ENCODE measurements around the gene UXS1.
A peak's percentile ranks its signal among the peaks of the same experiment; 100 is the strongest.

Gene UXS1

GRCh38 chr2:106140113-106140512 is 54.0 kb downstream of the UXS1 start:
- Histone ChIP-seq H3K4me3 (ENCODE audit: low read depth, low read length) (no peak overlapping the region), H4K12ac (ENCODE audit: low read depth, low read length) (no peak overlapping the region), H3K27ac (ENCODE audit: low read depth, low read length) (no peak overlapping the region), H2BK120ac (ENCODE audit: insufficient read depth, low read length, poor library complexity) (no peak overlapping the region), H4K91ac (ENCODE audit: low read depth, low read length) (no peak overlapping the region), H3K9me3 (ENCODE audit: insufficient read depth, low read depth, low read length) (no peaks in the 10 kb centered on the region), H3K36me3 (ENCODE audit: control insufficient read depth in 1 of 2, insufficient read depth in 2 of 2, low read length in 2 of 2) (peaks cover 2 to 9% of the 10 kb centered on the region in 2 experiments), H3K4me2 (ENCODE audit: low read length) (no peak overlapping the region), H3K9ac (ENCODE audit: low read length) (no peak overlapping the region), H3K79me2 (ENCODE audit: control insufficient read depth, insufficient read depth, low read length, poor library complexity) (no peaks in the 10 kb centered on the region), H3K27me3 (ENCODE audit: insufficient read depth, low read length) (no peaks in the 10 kb centered on the region), H2AFZ (ENCODE audit: insufficient read depth, low read length, poor library complexity) (no peak overlapping the region), H2BK5ac (ENCODE audit: low read depth, low read length, poor library complexity) (no peak overlapping the region), H3K18ac (ENCODE audit: low read length) (no peak overlapping the region), H4K8ac (ENCODE audit: low read depth, low read length) (no peak overlapping the region), H3K4me1 (ENCODE audit: control insufficient read depth in 1 of 2, insufficient read depth in 2 of 2, low read length in 2 of 2) (peaks cover 15 to 16% of the 10 kb centered on the region in 2 experiments), H2AK5ac (ENCODE audit: low read length) (no peak overlapping the region), H3K79me1 (ENCODE audit: low read length) (peaks cover 11% of the 10 kb centered on the region), H2BK12ac (ENCODE audit: low read length) (no peak overlapping the region), H3K14ac (ENCODE audit: low read length) (no peak overlapping the region), H3K23ac (ENCODE audit: low read length) (no peak overlapping the region), H3K4ac (ENCODE audit: low read depth, low read length) (no peak overlapping the region)
- no CpG with 5 or more reads among the region's 6 CpGs for WGBS (ENCODE audit: extremely low coverage, insufficient coverage, insufficient read length)
- DNase-seq = no peak

DNA sequence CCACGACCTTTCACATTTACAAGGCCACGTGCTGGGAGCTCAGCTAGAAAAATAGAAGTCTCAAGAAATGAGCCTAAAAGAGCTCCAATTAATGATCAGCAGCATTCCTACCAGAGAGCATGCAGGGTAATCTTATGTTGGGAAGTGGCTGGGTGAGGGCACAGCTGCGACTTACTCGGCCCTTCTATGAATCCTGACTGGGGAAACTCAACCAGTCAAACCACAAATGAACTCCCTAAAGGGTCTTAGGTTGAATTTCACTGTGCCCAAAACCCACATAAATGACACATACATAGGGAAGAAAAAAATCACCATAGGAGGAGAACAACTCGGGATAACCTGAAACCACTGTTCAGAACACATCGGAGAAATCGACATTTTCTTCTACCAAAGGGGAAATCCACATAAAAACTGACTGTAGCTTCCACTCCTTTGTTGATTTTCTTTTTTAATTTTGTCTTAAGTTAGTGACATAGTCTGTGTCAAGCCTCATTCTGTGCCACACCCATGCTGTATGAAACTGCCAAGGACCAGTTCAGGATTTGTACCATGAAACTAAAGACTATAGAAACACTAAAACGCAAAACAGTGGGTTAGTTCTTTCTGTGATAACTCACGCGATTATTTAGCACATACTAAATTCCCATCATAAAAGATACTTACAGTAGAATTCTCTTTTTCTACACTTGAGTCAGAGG is 54.7 kb downstream of the UXS1 start:
- no CpG with 5 or more reads among the region's 10 CpGs for WGBS (ENCODE audit: extremely low coverage, insufficient coverage, insufficient read length)
- H4K91ac ChIP-seq (ENCODE audit: low read depth, low read length) = peak overlapping the region; percentile 26
- H3K4me2 ChIP-seq (ENCODE audit: low read length) = no peak overlapping the region
- H3K27me3 ChIP-seq (ENCODE audit: insufficient read depth, low read length) = no peaks in the 10 kb centered on the region
- H3K9ac ChIP-seq (ENCODE audit: low read length) = no peak overlapping the region
- H3K23ac ChIP-seq (ENCODE audit: low read length) = no peak overlapping the region
- H3K14ac ChIP-seq (ENCODE audit: low read length) = no peak overlapping the region
- H3K9me3 ChIP-seq (ENCODE audit: insufficient read depth, low read depth, low read length) = no peaks in the 10 kb centered on the region
- peak overlapping the region; percentile 59 for H2AK5ac ChIP-seq (ENCODE audit: low read length)
- no peak overlapping the region for H2BK120ac ChIP-seq (ENCODE audit: insufficient read depth, low read length, poor library complexity)
- no peaks in the 10 kb centered on the region for H3K79me2 ChIP-seq (ENCODE audit: control insufficient read depth, insufficient read depth, low read length, poor library complexity)
- no peak overlapping the region for H4K8ac ChIP-seq (ENCODE audit: low read depth, low read length)
- H2BK12ac ChIP-seq (ENCODE audit: low read length) = no peak overlapping the region
- no peak for DNase-seq
- H2AFZ ChIP-seq (ENCODE audit: insufficient read depth, low read length, poor library complexity) = no peak overlapping the region
- H3K18ac ChIP-seq (ENCODE audit: low read length) = peak overlapping the region; percentile 43
- H3K4me3 ChIP-seq (ENCODE audit: low read depth, low read length) = no peak overlapping the region
- peaks cover 0 to 2% of the 10 kb centered on the region in 2 experiments for H3K36me3 ChIP-seq (ENCODE audit: control insufficient read depth in 1 of 2, insufficient read depth in 2 of 2, low read length in 2 of 2)
- peaks cover 15 to 16% of the 10 kb centered on the region in 2 experiments for H3K4me1 ChIP-seq (ENCODE audit: control insufficient read depth in 1 of 2, insufficient read depth in 2 of 2, low read length in 2 of 2)
- peaks cover 11% of the 10 kb centered on the region for H3K79me1 ChIP-seq (ENCODE audit: low read length)
- no peak overlapping the region for H4K12ac ChIP-seq (ENCODE audit: low read depth, low read length)
- no peak overlapping the region for H2BK5ac ChIP-seq (ENCODE audit: low read depth, low read length, poor library complexity)
- no peak overlapping the region for H3K4ac ChIP-seq (ENCODE audit: low read depth, low read length)
- peak overlapping the region; percentile 76 for H3K27ac ChIP-seq (ENCODE audit: low read depth, low read length)

- Histone ChIP-seq H3K79me2 (ENCODE audit: control insufficient read depth, insufficient read depth, low read length, poor library complexity) (no peaks in the 10 kb centered on the region), H2AFZ (ENCODE audit: insufficient read depth, low read length, poor library complexity) (no peak overlapping the region), H3K9me3 (ENCODE audit: insufficient read depth, low read depth, low read length) (no peaks in the 10 kb centered on the region), H4K12ac (ENCODE audit: low read depth, low read length) (no peak overlapping the region), H3K79me1 (ENCODE audit: low read length) (peaks cover 9% of the 10 kb centered on the region), H4K91ac (ENCODE audit: low read depth, low read length) (peak overlapping the region; percentile 45), H3K14ac (ENCODE audit: low read length) (peak overlapping the region; percentile 2), H2BK12ac (ENCODE audit: low read length) (peak overlapping the region; percentile 26), H3K4ac (ENCODE audit: low read depth, low read length) (no peak overlapping the region), H3K4me1 (ENCODE audit: control insufficient read depth in 1 of 2, insufficient read depth in 2 of 2, low read length in 2 of 2) (peaks cover 12% of the 10 kb centered on the region in 2 experiments), H2AK5ac (ENCODE audit: low read length) (peak overlapping the region; percentile 59), H3K18ac (ENCODE audit: low read length) (peak overlapping the region; percentile 54), H2BK5ac (ENCODE audit: low read depth, low read length, poor library complexity) (no peak overlapping the region), H3K27me3 (ENCODE audit: insufficient read depth, low read length) (no peaks in the 10 kb centered on the region), H3K36me3 (ENCODE audit: control insufficient read depth in 1 of 2, insufficient read depth in 2 of 2, low read length in 2 of 2) (peaks cover 0 to 2% of the 10 kb centered on the region in 2 experiments), H3K4me3 (ENCODE audit: low read depth, low read length) (no peak overlapping the region), H4K8ac (ENCODE audit: low read depth, low read length) (no peak overlapping the region), H3K27ac (ENCODE audit: low read depth, low read length) (peak overlapping the region; percentile 76), H3K4me2 (ENCODE audit: low read length) (no peak overlapping the region), H2BK120ac (ENCODE audit: insufficient read depth, low read length, poor library complexity) (no peak overlapping the region), H3K23ac (ENCODE audit: low read length) (no peak overlapping the region), H3K9ac (ENCODE audit: low read length) (no peak overlapping the region)
- DNase-seq = no peak
- WGBS (ENCODE audit: extremely low coverage, insufficient coverage, insufficient read length) = no CpG with 5 or more reads among the region's 11 CpGs
Measured at GRCh38 chr2:106138543-106139237, 55.4 kb downstream of the UXS1 start.

DNA sequence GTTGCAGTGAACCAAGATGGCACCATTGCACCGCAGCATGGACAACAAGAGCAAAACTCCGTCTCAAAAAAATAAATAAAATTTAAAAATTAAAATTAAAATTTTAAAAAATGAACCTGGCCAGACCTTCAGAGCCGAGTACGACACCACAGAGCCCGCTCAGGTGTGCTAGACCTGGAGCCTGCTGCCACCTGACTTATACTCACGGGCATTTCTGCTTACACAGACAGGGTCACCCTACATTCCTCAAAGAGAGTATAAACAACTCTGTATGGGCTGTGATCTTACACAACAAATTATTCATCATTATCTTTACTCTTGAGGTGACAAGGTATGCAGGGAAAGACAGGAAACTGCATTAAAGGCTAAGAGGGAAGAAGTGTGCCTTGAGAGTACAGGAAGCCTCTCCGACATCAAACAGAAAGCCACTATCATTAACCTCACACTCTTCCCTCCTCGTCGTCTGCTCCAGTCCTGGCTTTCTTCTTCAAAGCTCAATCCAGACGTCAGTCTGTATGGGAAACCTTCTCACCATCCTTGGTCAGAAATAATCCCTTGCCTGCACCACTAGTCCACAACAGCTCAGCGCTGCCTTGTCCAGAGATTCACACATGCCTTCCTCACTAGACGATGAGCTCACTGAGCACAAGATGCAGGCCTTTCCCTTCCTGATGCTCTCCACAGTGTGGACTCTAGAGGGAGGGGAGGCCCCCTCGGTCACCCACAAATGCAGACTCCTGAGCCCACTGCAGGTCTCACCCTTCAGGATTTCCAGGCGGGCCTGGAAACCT is 56.2 kb downstream of the UXS1 start:
- H4K91ac ChIP-seq (ENCODE audit: low read depth, low read length) = peak overlapping the region; percentile 45
- no peak overlapping the region for H3K4ac ChIP-seq (ENCODE audit: low read depth, low read length)
- no peak overlapping the region for H3K9ac ChIP-seq (ENCODE audit: low read length)
- H4K8ac ChIP-seq (ENCODE audit: low read depth, low read length) = no peak overlapping the region
- H2AK5ac ChIP-seq (ENCODE audit: low read length) = no peak overlapping the region
- H3K4me1 ChIP-seq (ENCODE audit: control insufficient read depth in 1 of 2, insufficient read depth in 2 of 2, low read length in 2 of 2) = peaks cover 8 to 10% of the 10 kb centered on the region in 2 experiments
- no peaks in the 10 kb centered on the region for H3K9me3 ChIP-seq (ENCODE audit: insufficient read depth, low read depth, low read length)
- H3K27me3 ChIP-seq (ENCODE audit: insufficient read depth, low read length) = no peaks in the 10 kb centered on the region
- peak overlapping the region; percentile 2 for H3K14ac ChIP-seq (ENCODE audit: low read length)
- WGBS (ENCODE audit: extremely low coverage, insufficient coverage, insufficient read length) = no CpG with 5 or more reads among the region's 14 CpGs
- no peak overlapping the region for H2BK5ac ChIP-seq (ENCODE audit: low read depth, low read length, poor library complexity)
- no peak overlapping the region for H3K4me2 ChIP-seq (ENCODE audit: low read length)
- peaks cover 8% of the 10 kb centered on the region for H3K79me1 ChIP-seq (ENCODE audit: low read length)
- H3K23ac ChIP-seq (ENCODE audit: low read length) = no peak overlapping the region
- H2BK12ac ChIP-seq (ENCODE audit: low read length) = peak overlapping the region; percentile 26
- H2BK120ac ChIP-seq (ENCODE audit: insufficient read depth, low read length, poor library complexity) = no peak overlapping the region
- peak overlapping the region; percentile 54 for H3K18ac ChIP-seq (ENCODE audit: low read length)
- no peak overlapping the region for H2AFZ ChIP-seq (ENCODE audit: insufficient read depth, low read length, poor library complexity)
- H4K12ac ChIP-seq (ENCODE audit: low read depth, low read length) = no peak overlapping the region
- peak overlapping the region; percentile 76 for H3K27ac ChIP-seq (ENCODE audit: low read depth, low read length)
- H3K4me3 ChIP-seq (ENCODE audit: low read depth, low read length) = no peak overlapping the region
- peaks cover 0 to 2% of the 10 kb centered on the region in 2 experiments for H3K36me3 ChIP-seq (ENCODE audit: control insufficient read depth in 1 of 2, insufficient read depth in 2 of 2, low read length in 2 of 2)
- DNase-seq = no peak
- no peaks in the 10 kb centered on the region for H3K79me2 ChIP-seq (ENCODE audit: control insufficient read depth, insufficient read depth, low read length, poor library complexity)
